Activated CD8-positive, alpha-beta T cell treated with anti-CD3 and anti-CD28 coated beads for 36 hours (primary cell): Measurements from ENCODE around the gene OCA2. TPM values are rescaled to one million over a fixed set of nuclear protein-coding genes. Genes with fewer than 3 reads are reported as not detected.

ENCODE experiments used
- ATAC-seq: fragments of 200-7000 bp; cut with Tn5 transposase; one replicate; pipeline ENCODE4 v1.10.0; 2021; ENCODE audit warnings: mild to moderate bottlenecking, moderate library complexity
- CTCF ChIA-PET: fragments of 350-600 bp; sonication (Branson Sonifier 250); formaldehyde crosslinking; loops from one replicate; lab custom pipeline; 2021; ENCODE audit warnings: antibody characterized with exemption; lab: Charles Lee
- POLR2A ChIA-PET: fragments of 350-600 bp; sonication (Branson Sonifier 250); formaldehyde crosslinking; loops from one replicate; lab custom pipeline; 2021; ENCODE audit warnings: antibody characterized with exemption; lab: Charles Lee
- DNase-seq: peaks from one replicate; pipeline ENCODE4 v3.0.0-alpha.2; 2020
- H3K27ac Mint-ChIP-seq: one replicate; pipeline ENCODE4 v1.8.0; 2021; ENCODE audit warnings: mild to moderate bottlenecking, mixed read lengths
- H3K27me3 Mint-ChIP-seq: one replicate; pipeline ENCODE4 v1.8.0; 2021; ENCODE audit warnings: mixed read lengths
- H3K36me3 Mint-ChIP-seq: one replicate; pipeline ENCODE4 v1.8.0; 2021; ENCODE audit warnings: low read depth, mixed read lengths
- H3K4me1 Mint-ChIP-seq: one replicate; pipeline ENCODE4 v1.8.0; 2021; ENCODE audit warnings: low read depth, mixed read lengths
- H3K4me3 Mint-ChIP-seq: one replicate; pipeline ENCODE4 v1.8.0; 2021; ENCODE audit warnings: mild to moderate bottlenecking, moderate library complexity, mixed read lengths
- H3K9me3 Mint-ChIP-seq: one replicate; pipeline ENCODE4 v1.8.0; 2021; ENCODE audit warnings: mixed read lengths
- intact Hi-C: fragments of 100-400 bp; cut with micrococcal nuclease; formaldehyde crosslinking; loops from one replicate; pipeline ENCODE4 v1.10.0; 2022
- total RNA-seq, 2 experiments: library from RNA; stranded (reverse); gene quantifications; one replicate each; pipeline ENCODE4 v1.2.3, GENCODE V29; 2021
- TF ChIP-seq, protein P1 (sequence below): fragments of 200-600 bp; IDR thresholded peaks from one replicate; pipeline ENCODE4 v1.8.0; 2022; ENCODE audit warnings: antibody characterized with exemption, mild to moderate bottlenecking

OCA2 gene
- total RNA-seq, 2 experiments from 2014 or later: not detected

DNA sequence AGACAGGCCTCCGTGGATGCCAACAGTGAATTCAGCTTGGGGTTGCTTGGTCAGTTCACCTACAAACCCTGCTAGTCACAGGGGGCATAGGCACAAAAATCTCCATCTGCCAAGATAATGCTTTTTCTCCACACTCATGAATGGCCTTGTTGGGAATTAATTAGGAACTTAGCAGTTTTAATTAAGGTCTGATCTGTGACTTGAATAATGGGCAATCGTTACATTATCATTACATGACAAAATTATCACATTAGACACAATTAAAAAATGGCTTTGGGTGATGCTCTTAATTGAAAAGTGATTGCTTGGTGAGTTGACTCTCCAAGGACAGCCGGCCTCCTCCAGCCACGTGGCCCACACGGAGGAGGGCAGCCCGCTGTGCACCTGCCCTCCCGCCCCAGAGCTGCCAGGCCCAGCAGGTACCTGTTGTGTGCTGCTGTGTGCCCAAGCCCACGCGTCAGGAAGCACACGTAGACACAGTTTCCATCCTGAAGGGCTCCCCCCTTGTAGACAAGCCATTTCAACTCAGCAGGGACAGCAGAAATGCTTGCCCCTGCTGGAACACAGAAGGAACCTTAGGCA is 274.2 kb downstream of the OCA2 start:
- no peaks in the 10 kb centered on the region for H3K36me3 Mint-ChIP-seq
- no peaks in the 10 kb centered on the region for H3K4me1 Mint-ChIP-seq
- POLR2A ChIA-PET: no interaction called here

GRCh38 chr15:27821273-27821672 is 277.8 kb downstream of the OCA2 start:
- DNase-seq (no peak), ATAC-seq (no peak)
- Mint-ChIP-seq H3K4me1 (no peaks in the 10 kb centered on the region), H3K27ac (no peak overlapping the region), H3K4me3 (no peak overlapping the region), H3K9me3 (peaks cover 15% of the 10 kb centered on the region), H3K27me3 (peaks cover 2% of the 10 kb centered on the region), H3K36me3 (no peaks in the 10 kb centered on the region)
- POLR2A ChIA-PET: no interaction called here
- intact Hi-C loops: no loop called here
- CTCF ChIA-PET: no interaction called here
- TF ChIP-seq, protein P1, sequence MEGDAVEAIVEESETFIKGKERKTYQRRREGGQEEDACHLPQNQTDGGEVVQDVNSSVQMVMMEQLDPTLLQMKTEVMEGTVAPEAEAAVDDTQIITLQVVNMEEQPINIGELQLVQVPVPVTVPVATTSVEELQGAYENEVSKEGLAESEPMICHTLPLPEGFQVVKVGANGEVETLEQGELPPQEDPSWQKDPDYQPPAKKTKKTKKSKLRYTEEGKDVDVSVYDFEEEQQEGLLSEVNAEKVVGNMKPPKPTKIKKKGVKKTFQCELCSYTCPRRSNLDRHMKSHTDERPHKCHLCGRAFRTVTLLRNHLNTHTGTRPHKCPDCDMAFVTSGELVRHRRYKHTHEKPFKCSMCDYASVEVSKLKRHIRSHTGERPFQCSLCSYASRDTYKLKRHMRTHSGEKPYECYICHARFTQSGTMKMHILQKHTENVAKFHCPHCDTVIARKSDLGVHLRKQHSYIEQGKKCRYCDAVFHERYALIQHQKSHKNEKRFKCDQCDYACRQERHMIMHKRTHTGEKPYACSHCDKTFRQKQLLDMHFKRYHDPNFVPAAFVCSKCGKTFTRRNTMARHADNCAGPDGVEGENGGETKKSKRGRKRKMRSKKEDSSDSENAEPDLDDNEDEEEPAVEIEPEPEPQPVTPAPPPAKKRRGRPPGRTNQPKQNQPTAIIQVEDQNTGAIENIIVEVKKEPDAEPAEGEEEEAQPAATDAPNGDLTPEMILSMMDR: no peak

More for the DNA sequence above, 274.2 kb downstream of the OCA2 start:
- TF ChIP-seq, protein P1: no peak
- DNase-seq: no peak
- Mint-ChIP-seq H3K27ac (no peak overlapping the region), H3K27me3 (peaks cover 2% of the 10 kb centered on the region), H3K9me3 (peaks cover 3% of the 10 kb centered on the region), H3K4me3 (no peak overlapping the region)
- no peak for ATAC-seq
- CTCF ChIA-PET: no interaction called here
- intact Hi-C loops: no loop called here

- DNase-seq (no peak), ATAC-seq (no peak)
- Mint-ChIP-seq H3K9me3 (peaks cover 15% of the 10 kb centered on the region), H3K27me3 (peaks cover 2% of the 10 kb centered on the region), H3K36me3 (no peaks in the 10 kb centered on the region), H3K4me1 (no peaks in the 10 kb centered on the region), H3K27ac (no peak overlapping the region), H3K4me3 (no peak overlapping the region)
- intact Hi-C loops: no loop called here
- POLR2A ChIA-PET: no interaction called here
- TF ChIP-seq, protein P1: no peak
- CTCF ChIA-PET: no interaction called here
Observed at GRCh38 chr15:27820722-27821121, 278.4 kb downstream of the OCA2 start.

DNA sequence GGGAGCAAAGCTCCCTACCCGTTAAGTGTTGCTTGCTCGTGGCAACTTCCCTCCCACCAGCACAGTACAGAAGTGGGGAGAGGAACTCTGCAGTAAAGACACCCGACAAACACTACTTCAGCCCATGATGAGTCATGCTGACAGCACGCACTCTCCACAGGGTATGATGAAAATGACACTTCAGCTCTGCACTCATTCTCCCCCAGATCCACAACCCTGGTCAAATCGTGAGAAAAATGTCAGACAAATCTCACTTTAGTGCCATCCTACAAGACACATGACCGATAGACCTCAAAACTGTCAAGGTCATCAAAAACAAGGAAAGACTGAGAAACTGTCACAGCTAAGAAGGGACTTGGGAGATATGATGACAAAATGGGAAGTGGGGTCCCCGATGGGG is 278.9 kb downstream of the OCA2 start:
- DNase-seq (no peak), ATAC-seq (no peak)
- ChIA-PET CTCF (no interaction called here), POLR2A (no interaction called here)
- Mint-ChIP-seq H3K9me3 (peaks cover 15% of the 10 kb centered on the region), H3K36me3 (no peaks in the 10 kb centered on the region), H3K4me3 (no peak overlapping the region), H3K27ac (no peak overlapping the region), H3K27me3 (peaks cover 2% of the 10 kb centered on the region), H3K4me1 (no peaks in the 10 kb centered on the region)
- intact Hi-C loops: no loop called here
- TF ChIP-seq, protein P1: no peak

GRCh38 chr15:27817258-27817657 is 281.9 kb downstream of the OCA2 start:
- Mint-ChIP-seq H3K4me1 (no peaks in the 10 kb centered on the region), H3K4me3 (no peak overlapping the region), H3K27me3 (peaks cover 2% of the 10 kb centered on the region), H3K9me3 (peaks cover 15% of the 10 kb centered on the region), H3K36me3 (no peaks in the 10 kb centered on the region), H3K27ac (no peak overlapping the region)
- DNase-seq (no peak), ATAC-seq (no peak)
- ChIA-PET CTCF (no interaction called here), POLR2A (no interaction called here)
- TF ChIP-seq, protein P1: no peak
- intact Hi-C loops: no loop called here
